Panc1 (cell line): ENCODE data around the gene INPP1. TPM values are rescaled to one million over a fixed set of nuclear protein-coding genes. Genes with fewer than 3 reads are reported as not detected.

ENCODE experiments used
- ATAC-seq: fragments of 200-7000 bp; cut with Tn5 transposase; 2 replicates; pipeline ENCODE4 v1.9.1; 2020; ENCODE audit warnings: mild to moderate bottlenecking, moderate library complexity
- BruUV-seq: library from RNA; stranded (reverse); fragments of 400-500 nt; replicated peaks from 2 replicates; lab custom pipeline; 2021; lab: Mats Ljungman, UMichigan
- CTCF ChIA-PET: fragments of 300-600 bp; sonication (Branson Sonifier 250); formaldehyde crosslinking; loops from one replicate; lab custom pipeline; 2022; ENCODE audit warnings: antibody characterized with exemption; lab: Charles Lee
- POLR2A ChIA-PET: fragments of 300-600 bp; sonication (Branson Sonifier 250); formaldehyde crosslinking; loops from one replicate; lab custom pipeline; 2022; ENCODE audit warnings: antibody characterized with exemption; lab: Charles Lee
- DNase-seq: peaks from one replicate; pipeline ENCODE4 v3.0.0-alpha.2; 2010; ENCODE audit warnings: low read depth, low spot score
- H3K27ac ChIP-seq: 2 replicates; pipeline ENCODE4 v1.5.1; 2011; ENCODE audit warnings: mild to moderate bottlenecking, low read length, inconsistent platforms
- H3K27me3 ChIP-seq: fragments of 200-500 bp; sonication (Bioruptor generic); 2 replicates; pipeline ENCODE4 v1.6.0; 2014; ENCODE audit warnings: low read length, inconsistent platforms; ENCODE audit not compliant: control insufficient read depth, insufficient read depth
- H3K36me3 ChIP-seq: fragments of 200-500 bp; sonication (Bioruptor generic); 2 replicates; pipeline ENCODE4 v1.5.1; 2014; ENCODE audit warnings: inconsistent platforms, mild to moderate bottlenecking, low read length, moderate library complexity; ENCODE audit not compliant: control insufficient read depth, insufficient read depth
- H3K4me1 ChIP-seq: 2 replicates; pipeline ENCODE4 v1.5.1; 2011; ENCODE audit warnings: inconsistent platforms, mild to moderate bottlenecking, low read length, moderate library complexity; ENCODE audit not compliant: control insufficient read depth, insufficient read depth
- H3K4me3 ChIP-seq, 2 experiments: 2 replicates each; pipeline ENCODE4 v1.5.1; 2011 to 2012; ENCODE audit warnings: low read depth in 2 of 2, low read length in 2 of 2, mild to moderate bottlenecking in 2 of 2, inconsistent platforms in 1 of 2, moderate library complexity in 1 of 2
- H3K9me3 ChIP-seq: fragments of 200-500 bp; sonication (Bioruptor generic); 2 replicates; pipeline ENCODE4 v1.5.1; 2014; ENCODE audit warnings: low read depth, mild to moderate bottlenecking, inconsistent platforms, low read length, moderate library complexity; ENCODE audit not compliant: control insufficient read depth, insufficient read depth
- POLR2AphosphoS5 ChIP-seq: IDR thresholded peaks from 2 replicates; pipeline ENCODE4 v1.6.1; 2012; ENCODE audit warnings: mild to moderate bottlenecking, low read depth, low read length, moderate library complexity
- SIN3A ChIP-seq: IDR thresholded peaks from 2 replicates; pipeline ENCODE4 v1.6.1; 2012; ENCODE audit warnings: low read depth, mild to moderate bottlenecking, low read length, moderate library complexity, borderline replicate concordance; ENCODE audit not compliant: insufficient read depth
- TCF7L2 ChIP-seq: IDR thresholded peaks from 2 replicates; pipeline ENCODE4 v1.6.1; 2011; ENCODE audit warnings: mild to moderate bottlenecking, low read depth, low read length, inconsistent platforms
- in situ Hi-C: cut with HindIII; loops from 2 replicates; pipeline ENCODE4 v1.10.0; 2016; ENCODE audit warnings: low sequenced_read_pairs, low pct_unique_long_range_greater_than_20kb
- intact Hi-C: fragments of 100-400 bp; cut with micrococcal nuclease; formaldehyde crosslinking; loops from one replicate; pipeline ENCODE4 v1.10.0; 2022; ENCODE audit not compliant: unreplicated experiment
- total RNA-seq: library from RNA; stranded (reverse); gene quantifications from one replicate; pipeline ENCODE4 v1.2.1, GENCODE V29; 2021; ENCODE audit not compliant: unreplicated experiment
- TF ChIP-seq, protein P1 (sequence below): fragments of 450-650 bp; IDR thresholded peaks from 2 replicates; pipeline ENCODE4 v1.5.1; 2017; ENCODE audit warnings: mild to moderate bottlenecking
- TF ChIP-seq, protein P2 (sequence below), 2 experiments: IDR thresholded peaks; 2 replicates each; pipeline ENCODE4 v1.6.1; 2011 to 2012; ENCODE audit warnings: low read depth in 2 of 2, control low read depth in 1 of 2, low read length in 1 of 2, mild to moderate bottlenecking in 1 of 2, moderate library complexity in 1 of 2; ENCODE audit not compliant: insufficient read depth in 1 of 2

The INPP1 gene
- total RNA-seq, 1 experiment from 2014 or later, result 10.8 TPM

DNA sequence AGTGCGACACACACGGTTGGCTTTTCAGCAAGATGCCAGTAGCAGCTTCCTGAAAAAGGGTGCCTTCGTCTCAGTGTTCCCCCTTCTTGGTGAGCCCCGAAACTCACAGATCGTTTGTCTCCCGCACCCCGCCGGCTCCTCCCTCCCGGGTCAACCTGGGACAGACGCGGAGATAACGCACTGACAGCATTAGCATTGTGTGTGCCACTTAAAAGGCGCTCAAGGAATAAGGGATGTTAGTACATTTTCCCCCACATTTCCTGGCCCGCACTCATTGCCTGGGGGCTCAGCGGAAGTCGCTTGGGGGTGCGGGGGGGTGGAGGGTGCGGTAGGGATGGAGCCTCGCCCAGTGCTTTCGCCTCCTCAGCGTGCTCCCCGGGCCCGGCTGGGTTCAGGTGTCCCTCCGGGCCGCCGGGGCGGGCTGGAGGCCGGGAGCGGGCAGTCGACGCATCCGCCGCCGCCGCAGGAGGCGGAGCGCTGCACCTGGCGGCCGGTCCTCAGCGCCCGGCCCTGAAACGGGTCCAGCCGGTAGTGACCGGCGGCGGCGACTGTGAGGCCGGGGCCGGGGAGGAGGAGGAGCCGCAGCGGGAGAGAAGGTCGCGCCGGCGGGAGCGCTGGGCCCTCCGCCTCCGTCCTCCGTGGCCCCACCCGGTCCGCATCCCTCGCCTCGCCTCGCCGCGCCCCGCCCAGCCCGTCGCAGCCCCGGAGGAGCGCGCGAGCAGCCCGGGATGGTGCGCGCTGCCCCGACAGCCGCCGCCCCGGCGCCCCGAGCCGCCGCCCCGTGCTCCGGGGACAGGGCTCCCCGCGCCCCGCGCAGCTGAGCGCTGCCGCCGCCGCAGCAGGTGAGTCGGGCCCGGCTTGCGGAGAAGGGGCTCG, 64.5 kb downstream of the INPP1 start, which contains the start of gene MFSD6:
TSS of gene MFSD6 (plus strand) at position 694 of the 876 bp plus-strand sequence. CDS start 27,675 bp downstream, outside the sequence.
- in situ Hi-C loops, result no loop called here
- no peaks in the 10 kb centered on the region for H3K9me3 ChIP-seq
- DNase-seq (no peak), ATAC-seq (peak; percentile 89)
- POLR2A ChIA-PET, result no interaction called here
- peak within 1 kb of the TSS; percentile 54 to 56 for H3K4me3 ChIP-seq
- no TSS peak for BruUV-seq
- CTCF ChIA-PET, result no interaction called here
- no peaks in the 10 kb centered on the region for H3K36me3 ChIP-seq
- TF ChIP-seq POLR2AphosphoS5 (no peak), SIN3A (no peak), TCF7L2 (no peak)
- TF ChIP-seq, protein P1, sequence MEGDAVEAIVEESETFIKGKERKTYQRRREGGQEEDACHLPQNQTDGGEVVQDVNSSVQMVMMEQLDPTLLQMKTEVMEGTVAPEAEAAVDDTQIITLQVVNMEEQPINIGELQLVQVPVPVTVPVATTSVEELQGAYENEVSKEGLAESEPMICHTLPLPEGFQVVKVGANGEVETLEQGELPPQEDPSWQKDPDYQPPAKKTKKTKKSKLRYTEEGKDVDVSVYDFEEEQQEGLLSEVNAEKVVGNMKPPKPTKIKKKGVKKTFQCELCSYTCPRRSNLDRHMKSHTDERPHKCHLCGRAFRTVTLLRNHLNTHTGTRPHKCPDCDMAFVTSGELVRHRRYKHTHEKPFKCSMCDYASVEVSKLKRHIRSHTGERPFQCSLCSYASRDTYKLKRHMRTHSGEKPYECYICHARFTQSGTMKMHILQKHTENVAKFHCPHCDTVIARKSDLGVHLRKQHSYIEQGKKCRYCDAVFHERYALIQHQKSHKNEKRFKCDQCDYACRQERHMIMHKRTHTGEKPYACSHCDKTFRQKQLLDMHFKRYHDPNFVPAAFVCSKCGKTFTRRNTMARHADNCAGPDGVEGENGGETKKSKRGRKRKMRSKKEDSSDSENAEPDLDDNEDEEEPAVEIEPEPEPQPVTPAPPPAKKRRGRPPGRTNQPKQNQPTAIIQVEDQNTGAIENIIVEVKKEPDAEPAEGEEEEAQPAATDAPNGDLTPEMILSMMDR, result no peak
- TF ChIP-seq, protein P2, sequence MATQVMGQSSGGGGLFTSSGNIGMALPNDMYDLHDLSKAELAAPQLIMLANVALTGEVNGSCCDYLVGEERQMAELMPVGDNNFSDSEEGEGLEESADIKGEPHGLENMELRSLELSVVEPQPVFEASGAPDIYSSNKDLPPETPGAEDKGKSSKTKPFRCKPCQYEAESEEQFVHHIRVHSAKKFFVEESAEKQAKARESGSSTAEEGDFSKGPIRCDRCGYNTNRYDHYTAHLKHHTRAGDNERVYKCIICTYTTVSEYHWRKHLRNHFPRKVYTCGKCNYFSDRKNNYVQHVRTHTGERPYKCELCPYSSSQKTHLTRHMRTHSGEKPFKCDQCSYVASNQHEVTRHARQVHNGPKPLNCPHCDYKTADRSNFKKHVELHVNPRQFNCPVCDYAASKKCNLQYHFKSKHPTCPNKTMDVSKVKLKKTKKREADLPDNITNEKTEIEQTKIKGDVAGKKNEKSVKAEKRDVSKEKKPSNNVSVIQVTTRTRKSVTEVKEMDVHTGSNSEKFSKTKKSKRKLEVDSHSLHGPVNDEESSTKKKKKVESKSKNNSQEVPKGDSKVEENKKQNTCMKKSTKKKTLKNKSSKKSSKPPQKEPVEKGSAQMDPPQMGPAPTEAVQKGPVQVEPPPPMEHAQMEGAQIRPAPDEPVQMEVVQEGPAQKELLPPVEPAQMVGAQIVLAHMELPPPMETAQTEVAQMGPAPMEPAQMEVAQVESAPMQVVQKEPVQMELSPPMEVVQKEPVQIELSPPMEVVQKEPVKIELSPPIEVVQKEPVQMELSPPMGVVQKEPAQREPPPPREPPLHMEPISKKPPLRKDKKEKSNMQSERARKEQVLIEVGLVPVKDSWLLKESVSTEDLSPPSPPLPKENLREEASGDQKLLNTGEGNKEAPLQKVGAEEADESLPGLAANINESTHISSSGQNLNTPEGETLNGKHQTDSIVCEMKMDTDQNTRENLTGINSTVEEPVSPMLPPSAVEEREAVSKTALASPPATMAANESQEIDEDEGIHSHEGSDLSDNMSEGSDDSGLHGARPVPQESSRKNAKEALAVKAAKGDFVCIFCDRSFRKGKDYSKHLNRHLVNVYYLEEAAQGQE (IDR thresholded peaks at IDR 0.05; ENCODE audit: insufficient read depth in 1 of 2, low read depth in 2 of 2, low read length in 1 of 2), result no peak
- H3K27ac ChIP-seq, result peak within 1 kb of the TSS; percentile 51
- intact Hi-C loops, result no loop called here
- peaks cover 13% of the 10 kb centered on the region for H3K27me3 ChIP-seq
- peaks cover 6% of the 10 kb centered on the region for H3K4me1 ChIP-seq

DNA sequence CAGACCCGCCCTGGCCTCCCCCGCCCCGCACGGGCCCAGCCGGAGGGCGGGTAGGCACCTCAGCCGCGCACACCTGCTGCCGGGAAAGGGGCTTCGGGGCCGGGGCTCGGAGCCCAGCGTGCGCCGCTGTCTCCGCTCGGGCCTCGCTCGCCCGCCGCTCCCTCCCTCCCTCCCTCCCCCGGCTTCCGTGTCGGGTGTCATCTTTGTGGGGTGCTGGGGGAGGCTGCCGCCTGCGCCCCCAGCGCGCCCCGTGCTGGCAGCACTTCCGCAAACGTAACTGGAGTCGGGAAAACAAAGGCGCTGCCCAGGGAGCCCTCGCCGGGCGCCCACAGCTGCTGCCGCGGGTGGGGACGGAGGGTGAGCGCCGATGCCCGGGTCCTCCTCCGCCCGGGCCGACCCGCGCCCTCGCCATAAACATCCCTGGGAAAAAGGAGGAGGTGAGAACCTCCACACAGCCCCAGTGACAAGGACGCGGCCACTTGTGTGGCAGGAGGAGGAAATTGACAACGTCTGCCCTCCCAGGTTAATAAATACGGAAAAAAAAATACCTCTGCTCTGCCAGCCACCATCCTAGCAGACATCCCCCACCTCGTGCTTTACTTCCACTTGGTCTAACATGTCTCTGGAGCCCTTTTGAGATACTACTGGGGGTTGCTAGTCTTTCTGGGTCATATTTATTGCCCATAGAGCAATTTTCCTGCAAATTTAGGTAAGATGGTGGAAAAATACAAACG, 65.3 kb downstream of the INPP1 start:
- Histone ChIP-seq H3K27ac (peak overlapping the region; percentile 51), H3K9me3 (no peaks in the 10 kb centered on the region), H3K36me3 (no peaks in the 10 kb centered on the region), H3K4me1 (peaks cover 6% of the 10 kb centered on the region), H3K4me3 (peak overlapping the region; percentile 54 to 56), H3K27me3 (peaks cover 13% of the 10 kb centered on the region)
- ChIA-PET CTCF (no interaction called here), POLR2A (no interaction called here)
- intact Hi-C loops, result no loop called here
- DNase-seq (no peak), ATAC-seq (peak; percentile 70)
- no TSS peak for BruUV-seq
- no peak for TF ChIP-seq POLR2AphosphoS5
- TF ChIP-seq, protein P2 (IDR thresholded peaks at IDR 0.05; ENCODE audit: insufficient read depth in 1 of 2, low read depth in 2 of 2, low read length in 1 of 2), result no peak
- no peak for TF ChIP-seq TCF7L2
- no peak for TF ChIP-seq SIN3A
- TF ChIP-seq, protein P1, result no peak
- in situ Hi-C loops, result no loop called here
